Dedifferentiated amniotic fluid mesenchymal stem cell (primary cell): Measurements from ENCODE around the gene MFAP3.
"Not testable (repeated sequence)": the region's sequence is repeated elsewhere in the genome, so short reads cannot be mapped to it uniquely, and the experiment has no call there.

Experiments
- DNase-seq: peaks from one replicate; pipeline ENCODE4 v3.0.0-alpha.2; 2016; ENCODE audit errors: extremely low spot score

MFAP3 gene

GRCh38 chr5:154038707-154039457, at the start of gene MFAP3, which contains the start of gene FAM114A2:
TSS of gene MFAP3 (plus strand) at chr5:154038967. CDS start at chr5:154049723, 10,756 bp downstream.
TSS of gene FAM114A2 (minus strand) at chr5:154038910. CDS start at chr5:154034953, 3,957 bp downstream.
- DNase-seq, result peak; percentile 93

- DNase-seq, result no peak
These were observed 47.6 kb upstream of the MFAP3 start for GRCh38 chr5:153991168-153991567.

GRCh38 chr5:153998010-153998409, 40.8 kb upstream of the MFAP3 start:
- no peak for DNase-seq

- DNase-seq, result no peak
These were observed 40.0 kb upstream of the MFAP3 start for GRCh38 chr5:153998768-153999167.

GRCh38 chr5:153999995-154000394, 38.8 kb upstream of the MFAP3 start:
- DNase-seq, result no peak

GRCh38 chr5:154000703-154001102, 38.1 kb upstream of the MFAP3 start:
- DNase-seq, result no peak

GRCh38 chr5:154002093-154002492, 36.7 kb upstream of the MFAP3 start:
- DNase-seq, result no peak

- no peak for DNase-seq
These were observed 36.2 kb upstream of the MFAP3 start for GRCh38 chr5:154002511-154003020.

GRCh38 chr5:154005648-154006047, 33.1 kb upstream of the MFAP3 start:
- DNase-seq, result no peak

GRCh38 chr5:154010660-154011059, 28.1 kb upstream of the MFAP3 start:
- no peak for DNase-seq

GRCh38 chr5:154015071-154015693, 23.6 kb upstream of the MFAP3 start:
- DNase-seq, result no peak

GRCh38 chr5:154018919-154019318, 19.8 kb upstream of the MFAP3 start:
- DNase-seq, result not testable (repeated sequence)

GRCh38 chr5:154025951-154026350, 12.8 kb upstream of the MFAP3 start:
- DNase-seq, result no peak

GRCh38 chr5:154031937-154032489, 6.8 kb upstream of the MFAP3 start:
- DNase-seq, result no peak

- no peak for DNase-seq
These were observed 3.8 kb upstream of the MFAP3 start for GRCh38 chr5:154034944-154035343.

GRCh38 chr5:154038261-154038706, 483 bp upstream of the MFAP3 start:
- no peak for DNase-seq

- no peak for DNase-seq
These were observed 677 bp downstream of the MFAP3 start for GRCh38 chr5:154039458-154039829.

GRCh38 chr5:154042766-154043165, 4.0 kb downstream of the MFAP3 start:
- DNase-seq, result no peak

GRCh38 chr5:154044099-154044498, 5.3 kb downstream of the MFAP3 start:
- DNase-seq, result no peak

- DNase-seq, result no peak
These were observed 5.8 kb downstream of the MFAP3 start for GRCh38 chr5:154044581-154044980.

GRCh38 chr5:154046486-154046885, 7.7 kb downstream of the MFAP3 start:
- no peak for DNase-seq

GRCh38 chr5:154047324-154047723, 8.6 kb downstream of the MFAP3 start:
- DNase-seq, result no peak

GRCh38 chr5:154049636-154050035, 10.9 kb downstream of the MFAP3 start:
- DNase-seq, result no peak
